ENCODE measurements around the gene CELF2.

The CELF2 gene

DNA sequence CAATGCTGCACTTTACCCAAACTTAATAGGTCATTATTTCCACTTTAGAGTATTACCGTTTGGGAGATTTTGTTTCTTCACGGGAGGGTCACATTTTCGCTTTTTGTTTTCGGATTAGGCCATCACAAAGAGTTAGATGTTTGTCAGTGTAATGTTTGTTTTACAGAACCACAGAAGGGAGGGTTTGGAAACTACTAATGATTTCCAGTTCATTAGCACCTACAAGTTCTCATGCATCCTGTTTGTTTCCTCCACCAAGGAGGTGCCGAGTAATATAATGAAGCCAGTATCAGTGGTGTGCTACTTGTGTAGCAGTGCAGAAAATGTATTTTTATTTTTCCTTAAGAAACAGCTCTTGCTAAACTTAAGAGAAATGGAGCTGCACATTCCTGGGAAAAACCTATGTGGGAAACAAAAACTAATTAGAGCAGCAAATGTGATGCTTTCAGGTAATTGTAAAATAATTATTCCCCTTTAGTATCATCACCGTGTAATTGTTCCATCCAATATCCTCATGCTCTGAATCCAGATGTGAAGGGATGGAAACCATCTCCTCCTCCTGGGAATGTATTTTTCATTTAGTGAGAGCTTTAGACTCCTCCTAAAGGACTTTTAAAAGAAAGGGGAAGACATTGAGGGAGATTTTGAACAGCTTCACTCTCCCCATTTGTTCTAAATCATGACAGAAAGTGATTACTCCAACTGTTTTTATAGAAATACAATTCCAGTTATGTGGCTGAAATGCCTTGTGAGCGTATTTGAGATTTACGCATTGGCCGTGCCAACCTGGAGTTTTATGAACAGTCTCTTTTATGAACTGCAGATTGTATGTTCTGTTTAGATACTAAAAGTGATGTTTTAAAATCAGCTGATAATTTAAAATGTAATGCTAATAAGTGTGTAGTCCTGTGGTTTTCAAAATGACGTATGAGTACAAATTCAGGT lies 5.6 kb downstream of the CELF2 start:
- no peak for DNase-seq

DNA sequence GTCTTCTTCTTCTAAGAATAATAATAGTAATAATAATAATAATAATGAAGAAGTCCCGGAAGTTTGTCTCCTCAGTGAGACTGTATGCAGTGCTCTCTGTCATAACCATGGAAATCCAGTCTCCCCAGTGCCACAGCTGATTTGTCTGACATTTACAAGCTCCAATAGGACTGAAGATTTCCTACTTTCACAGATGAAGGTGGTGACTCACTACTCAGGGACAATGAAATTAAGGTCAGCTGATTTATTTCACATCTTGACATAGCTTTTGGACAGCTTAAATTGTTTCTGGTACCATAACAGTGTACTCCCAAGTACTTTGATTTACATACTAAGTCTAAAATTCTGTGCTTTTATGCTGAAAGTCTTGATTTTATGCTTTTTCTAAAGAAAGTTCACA lies 6.9 kb downstream of the CELF2 start:
- DNase-seq = no peak

DNA sequence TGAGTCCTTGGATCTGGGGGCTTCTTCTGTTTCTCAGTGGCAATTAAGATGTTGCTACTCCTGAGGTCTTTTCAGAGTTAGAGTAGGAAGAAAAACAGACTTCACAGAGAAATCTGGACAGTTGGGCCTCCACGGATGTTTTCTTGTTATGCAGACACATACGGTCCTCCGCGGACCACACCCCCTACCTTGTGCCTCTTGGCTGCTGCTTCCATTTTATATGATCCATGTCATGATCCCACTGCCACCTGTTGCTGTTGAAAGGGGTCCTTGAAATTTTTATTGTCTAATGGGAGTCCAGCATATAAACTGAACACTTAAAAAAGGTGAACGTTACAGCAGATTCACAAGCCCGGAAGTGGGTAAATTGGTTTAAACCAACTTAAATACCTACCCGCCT lies 8.3 kb downstream of the CELF2 start:
- DNase-seq = no peak

DNA sequence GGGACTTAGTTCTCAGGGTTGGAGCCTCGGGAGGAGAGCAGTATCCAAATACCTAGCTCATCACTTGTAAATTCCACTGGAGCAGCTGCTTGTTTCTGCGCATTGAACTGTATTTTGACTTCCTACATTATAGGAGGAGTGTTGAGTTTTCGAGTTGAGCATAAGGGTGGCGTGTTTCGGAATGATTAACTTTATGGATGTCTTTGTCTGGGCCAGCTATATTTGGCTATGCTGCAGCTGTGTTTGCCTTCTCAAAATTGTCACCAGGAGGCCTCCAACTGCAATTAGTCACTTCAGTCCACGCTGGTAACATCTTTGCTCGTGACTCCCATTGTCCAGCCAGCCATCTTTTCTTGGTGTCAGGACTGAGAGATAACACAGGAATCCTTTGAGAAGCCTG lies 9.1 kb downstream of the CELF2 start:
- no peak for DNase-seq

DNA sequence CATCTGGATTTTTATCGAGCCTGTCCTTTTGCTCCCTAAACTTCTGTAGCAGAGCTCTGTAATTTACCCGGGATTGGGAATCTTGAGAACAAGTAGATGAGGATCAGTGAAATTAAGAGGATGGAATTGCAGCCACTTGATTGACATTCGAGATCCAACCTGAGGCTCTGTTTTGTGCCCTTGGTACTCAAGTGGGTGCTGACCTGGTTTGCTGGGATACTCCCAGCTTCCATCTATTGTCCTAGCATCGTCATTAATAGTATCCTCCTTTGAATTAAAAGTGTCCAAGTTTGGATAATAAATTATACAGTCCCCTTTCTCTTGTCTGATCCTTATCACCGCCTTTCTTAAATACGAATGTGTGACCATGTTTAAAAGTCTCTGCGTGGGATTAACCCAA lies 17.1 kb downstream of the CELF2 start:
- no peak for DNase-seq

DNA sequence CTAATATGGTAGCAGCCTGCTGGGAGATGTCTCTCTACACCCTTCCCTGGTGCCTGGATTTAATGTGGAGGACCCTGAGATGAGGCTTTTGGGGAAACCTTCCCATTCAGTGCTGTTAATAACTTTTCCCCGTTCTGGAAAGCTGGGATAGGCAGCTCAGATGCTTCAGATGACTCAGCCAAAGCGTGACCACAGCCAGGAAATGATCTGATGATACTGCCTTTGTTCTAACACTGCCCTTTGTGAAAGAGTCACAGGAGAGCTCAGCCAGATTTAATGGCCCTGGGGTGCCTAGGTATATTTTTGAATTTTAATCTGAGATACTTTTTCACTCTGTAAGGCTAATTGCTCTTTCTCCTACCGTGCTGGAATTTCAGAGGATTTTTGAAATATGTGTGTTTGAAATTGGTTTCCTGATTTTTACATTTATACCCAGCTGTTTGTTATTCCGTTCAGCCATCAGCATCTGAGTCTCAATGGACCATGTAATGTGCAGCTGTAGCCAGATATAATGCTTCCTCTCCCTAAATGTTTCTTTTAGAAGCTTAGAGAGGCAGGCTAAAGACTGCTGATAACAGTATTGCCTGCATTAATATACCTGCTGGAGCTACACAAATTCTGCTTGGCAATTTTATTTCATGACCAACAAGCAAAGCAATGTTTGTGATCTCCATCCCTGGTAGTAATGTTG lies 17.8 kb downstream of the CELF2 start:
- DNase-seq = no peak

DNA sequence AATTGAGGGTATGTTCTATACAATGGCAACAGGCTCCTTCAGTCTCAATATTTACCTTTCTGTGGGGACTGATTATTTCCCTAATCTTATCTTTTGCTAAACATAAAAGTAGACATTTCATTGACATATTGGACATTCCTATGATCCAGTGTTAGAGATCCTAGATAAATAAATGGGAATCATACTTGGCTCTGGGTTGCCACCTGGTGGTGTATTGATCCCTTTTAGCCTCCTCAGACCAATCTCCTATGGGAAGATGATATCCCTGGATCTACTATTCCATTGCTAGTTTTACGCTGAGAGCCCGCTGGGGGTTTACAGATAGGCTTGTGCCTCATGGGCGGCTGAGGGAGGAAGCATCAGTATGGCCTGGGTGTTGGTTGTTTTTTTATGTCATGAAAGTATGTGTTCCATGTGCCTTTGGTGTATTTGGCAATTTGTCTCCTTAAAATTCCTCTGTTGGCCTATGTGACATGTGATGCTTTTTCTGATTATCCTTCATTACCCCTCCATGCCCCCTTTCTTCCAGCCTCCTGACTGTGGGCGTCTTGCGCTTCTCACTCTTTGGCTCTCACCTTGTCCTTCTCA lies 18.8 kb downstream of the CELF2 start:
- DNase-seq = no peak

DNA sequence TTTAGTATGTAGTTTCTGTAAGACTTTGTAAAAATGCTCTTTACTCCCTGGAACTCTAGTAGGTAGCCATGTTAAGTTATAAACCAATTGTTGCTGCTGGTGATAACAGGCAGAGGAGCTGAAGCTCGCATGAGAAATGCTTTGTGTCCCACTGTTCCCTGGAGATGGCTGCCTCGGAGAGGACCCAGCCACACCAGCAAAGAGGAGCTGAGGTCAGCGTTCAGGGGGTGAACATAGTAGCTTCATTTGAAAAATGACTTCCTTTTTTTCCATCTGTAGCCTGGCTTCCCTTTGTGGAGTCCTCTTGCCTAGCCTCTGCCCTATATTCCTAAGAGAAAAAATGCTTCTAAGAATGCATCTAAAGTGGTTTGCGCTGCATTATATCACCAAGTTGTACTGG lies 20.3 kb downstream of the CELF2 start:
- no peak for DNase-seq

DNA sequence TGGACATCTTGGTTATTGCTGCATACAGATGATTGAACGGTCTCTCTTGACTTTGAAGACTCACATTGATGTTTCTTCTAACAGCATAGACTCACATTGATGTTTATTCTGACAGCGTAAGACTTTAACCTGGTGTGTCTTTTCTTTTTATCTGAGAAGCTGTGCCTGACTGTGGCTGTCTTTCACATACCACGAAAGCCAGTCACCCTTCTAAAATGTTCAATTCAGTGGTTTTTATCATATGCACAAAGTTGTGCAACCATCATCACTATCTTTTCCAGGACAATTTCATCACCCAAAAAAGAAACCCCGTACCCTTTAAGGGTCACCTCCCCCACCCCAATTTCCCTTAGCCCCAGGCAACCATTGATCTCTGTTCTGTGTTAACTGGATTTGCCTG lies 24.7 kb downstream of the CELF2 start:
- DNase-seq = no peak

DNA sequence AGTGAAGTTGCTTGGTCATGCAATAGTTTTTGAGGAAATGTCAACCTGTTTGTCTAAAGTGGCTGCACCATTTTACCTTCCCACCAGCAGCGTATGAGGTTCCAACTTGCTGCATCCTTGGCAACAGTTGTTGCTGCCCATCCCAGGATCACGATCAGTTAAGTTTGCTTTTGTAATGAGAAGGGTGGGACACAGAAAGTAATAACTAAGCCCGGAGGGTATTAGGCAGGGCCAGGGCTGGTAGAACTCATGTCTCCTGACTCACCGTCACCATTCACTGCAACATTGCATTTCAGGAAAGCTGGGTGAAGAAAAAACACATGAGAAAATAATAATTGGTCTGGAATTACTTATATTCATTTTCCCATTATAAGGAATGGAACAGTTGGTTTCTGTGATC lies 25.4 kb downstream of the CELF2 start:
- DNase-seq = no peak

DNA sequence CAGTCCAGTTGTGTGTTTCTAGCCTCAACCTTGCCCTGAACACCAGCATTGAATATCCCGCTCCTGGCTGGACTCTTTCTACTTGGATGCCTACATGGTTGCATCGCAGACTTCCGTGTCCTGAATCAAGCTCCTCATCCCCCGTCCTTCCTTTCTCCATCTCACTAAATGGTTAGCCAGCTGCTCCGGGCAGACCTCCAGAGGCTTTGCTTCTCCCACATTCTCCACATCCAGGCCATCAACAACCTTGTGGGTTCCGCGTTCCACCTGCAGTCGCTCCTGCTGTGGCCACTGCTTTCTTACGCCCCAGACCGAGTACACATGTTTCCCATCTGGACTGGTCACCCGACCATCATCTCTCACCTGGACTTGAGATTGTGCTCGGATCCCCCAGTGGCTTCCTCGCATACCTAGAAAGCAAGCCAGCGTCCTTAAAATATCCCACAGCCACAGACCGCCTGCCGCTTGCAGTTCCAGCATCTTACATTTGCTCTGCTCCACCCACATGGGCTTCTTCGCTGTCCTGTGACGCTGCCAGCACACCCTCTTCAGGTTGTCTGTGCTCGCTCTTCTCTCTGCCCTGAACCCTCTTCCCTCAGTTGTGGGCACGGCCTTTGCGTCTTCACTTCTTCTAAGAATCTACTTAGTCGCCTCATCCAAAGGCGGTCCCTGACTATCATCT lies 25.9 kb downstream of the CELF2 start:
- DNase-seq = no peak

DNA sequence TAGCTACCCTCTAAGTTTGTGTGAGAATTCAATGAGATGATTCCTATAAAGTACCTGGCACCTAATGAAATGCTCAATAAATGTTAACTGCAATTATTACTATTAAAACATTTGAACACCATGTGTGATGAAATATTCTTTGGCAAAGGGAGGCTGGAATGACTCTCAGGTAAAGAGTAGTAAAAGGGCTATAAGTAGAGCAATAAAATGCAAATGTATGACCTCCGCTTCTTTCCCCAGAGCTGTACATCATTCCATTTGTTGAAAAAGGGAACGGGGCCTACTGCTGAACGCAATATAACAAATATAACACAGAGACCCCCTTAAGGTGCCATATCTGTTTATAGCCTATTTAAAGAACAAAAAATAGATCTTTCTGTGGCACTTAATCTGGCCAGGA lies 27.8 kb downstream of the CELF2 start:
- DNase-seq = no peak

DNA sequence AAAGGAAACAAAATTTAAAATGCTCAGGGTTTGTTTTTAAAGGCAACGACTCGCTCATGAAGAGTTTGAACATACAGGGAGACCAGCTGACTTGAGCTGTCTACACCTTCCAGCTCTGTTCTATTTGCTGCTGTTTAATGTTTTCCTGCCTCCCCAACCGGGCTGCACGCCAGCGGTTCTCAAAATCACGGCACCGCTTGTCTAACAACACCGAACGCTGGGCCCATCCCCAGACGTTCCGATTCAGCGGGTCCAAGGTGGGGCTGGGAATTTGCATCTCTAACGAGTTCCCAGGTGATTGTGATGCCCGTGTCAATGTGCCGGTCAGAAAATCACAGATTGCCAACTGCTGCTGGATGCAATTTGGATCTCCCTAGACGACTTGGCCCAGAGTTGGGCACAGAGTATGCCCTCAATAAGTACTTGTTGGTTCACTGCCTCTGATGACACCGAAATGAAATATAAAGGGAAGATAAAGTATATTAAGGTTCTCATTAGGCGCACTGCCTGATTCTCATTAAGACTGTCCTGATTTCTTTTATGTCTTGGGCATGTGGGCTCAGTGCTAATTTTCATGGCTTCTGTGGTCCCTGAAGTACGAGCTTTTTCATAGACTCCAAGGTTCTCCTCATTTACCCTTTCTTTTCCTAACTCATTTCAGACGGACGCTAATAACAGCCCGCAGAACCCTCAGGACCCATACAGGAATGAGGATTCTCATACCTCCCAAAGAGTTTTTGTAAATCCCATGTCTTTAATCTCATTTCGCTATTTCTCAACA lies 28.5 kb downstream of the CELF2 start:
- DNase-seq = no peak

DNA sequence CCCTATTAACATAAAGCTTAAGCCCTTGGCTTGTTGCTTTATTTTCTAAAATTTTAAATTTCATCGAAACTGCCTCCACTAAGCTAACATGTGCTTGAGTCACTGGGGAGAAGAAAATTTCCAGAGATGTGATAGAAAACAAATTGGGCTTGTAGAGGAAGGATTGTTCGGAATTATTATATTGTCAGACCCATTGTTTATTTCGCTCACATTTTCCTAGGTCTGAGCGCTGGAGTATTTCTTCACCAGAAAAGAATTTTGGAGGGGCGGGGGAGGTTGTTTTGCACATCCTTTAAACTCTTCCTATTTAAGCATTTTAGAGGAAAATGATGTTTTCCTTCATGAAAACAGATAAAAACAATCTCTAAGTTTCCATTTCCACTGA lies 29.1 kb downstream of the CELF2 start:
- DNase-seq = no peak

DNA sequence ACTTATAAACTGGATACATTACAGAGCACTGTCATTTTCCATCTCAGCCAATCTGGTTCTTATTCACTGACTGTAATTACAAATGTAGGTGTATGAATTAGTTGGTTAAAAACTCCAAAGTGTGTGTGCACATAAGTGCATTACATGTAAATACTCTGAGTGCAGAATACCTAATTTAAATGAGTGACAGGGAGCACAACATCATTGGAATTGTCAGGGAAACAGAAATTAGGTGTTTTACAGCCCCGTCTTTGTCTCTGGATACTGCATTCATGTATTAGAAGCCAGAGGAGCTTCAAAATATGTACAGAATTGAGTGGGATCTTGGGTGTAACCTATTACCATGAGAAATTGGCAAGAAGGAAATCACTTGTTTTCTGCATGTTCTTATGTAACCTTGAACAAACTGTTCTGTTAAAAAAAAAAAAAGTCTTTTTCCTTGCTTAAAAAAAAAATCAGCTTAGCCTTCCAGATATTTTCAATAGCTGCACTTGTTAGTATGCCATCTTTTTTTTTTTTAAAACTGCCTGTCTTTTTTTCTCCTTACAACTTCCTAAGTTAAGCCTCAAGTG lies 31.1 kb downstream of the CELF2 start:
- no peak for DNase-seq

DNA sequence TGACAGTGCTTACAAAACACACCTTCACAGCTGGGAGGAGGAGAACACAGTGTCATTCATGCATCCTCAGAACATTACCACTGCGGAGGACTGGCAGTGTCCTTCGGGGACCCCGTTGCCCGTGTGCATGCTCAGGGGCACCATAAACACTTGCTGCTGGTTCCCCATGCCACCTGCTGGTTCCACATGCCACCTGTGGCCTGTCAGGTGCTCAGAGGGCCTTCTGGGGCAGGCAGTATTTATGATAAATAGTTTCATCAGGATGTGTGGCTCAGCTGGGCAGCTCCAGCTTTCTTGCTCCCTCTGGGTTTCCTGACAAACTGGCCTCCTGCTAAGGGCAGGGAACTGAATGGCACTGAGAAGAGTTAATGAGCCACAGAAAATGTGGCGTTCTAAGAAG lies 32.1 kb downstream of the CELF2 start:
- DNase-seq = no peak

DNA sequence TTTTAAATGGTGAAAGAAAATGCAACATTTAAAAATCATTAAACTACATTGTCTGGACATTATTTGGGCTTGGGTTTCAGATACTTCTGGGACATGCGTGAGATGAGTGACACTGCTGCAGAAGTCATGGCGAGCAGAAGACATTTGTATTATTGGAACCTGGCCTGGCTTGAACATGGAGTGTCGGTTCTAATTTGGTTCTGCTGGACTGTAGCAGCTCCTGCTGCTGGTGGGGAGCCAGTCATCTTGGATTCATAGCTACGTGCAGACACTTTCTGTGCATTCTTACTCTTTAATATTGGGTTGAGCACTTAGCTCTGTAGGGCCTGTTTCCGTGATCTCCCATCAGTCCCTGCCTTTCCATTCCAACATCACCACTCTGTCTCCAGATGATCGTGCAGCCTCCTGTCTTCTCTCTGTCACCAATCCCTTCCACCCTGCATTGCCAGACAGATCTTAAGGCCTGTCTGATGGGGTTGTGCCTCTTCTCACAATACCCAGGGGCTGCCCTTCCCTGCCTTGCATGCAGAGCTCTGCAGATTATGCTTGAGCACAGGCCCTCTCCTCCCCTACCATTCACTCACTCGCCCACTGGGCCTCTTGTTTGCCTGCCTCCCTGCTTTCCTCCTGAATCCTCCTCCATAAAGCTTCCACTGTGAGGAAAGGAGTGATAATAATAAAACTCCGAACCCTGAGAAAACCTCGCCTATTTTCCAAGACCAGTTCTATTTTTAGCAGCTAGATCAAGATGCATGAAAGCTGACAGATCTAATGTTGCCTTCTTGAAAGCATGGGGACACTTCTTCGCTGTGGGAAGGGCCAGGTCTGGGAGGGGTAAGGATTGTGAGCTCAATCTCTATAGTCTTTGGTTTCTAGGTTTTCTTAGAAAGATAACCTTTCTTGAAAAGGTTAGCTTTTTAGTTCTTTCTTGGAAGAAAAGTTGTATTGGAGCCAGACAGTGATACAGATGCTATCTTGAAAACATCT lies 32.9 kb downstream of the CELF2 start:
- no peak for DNase-seq

DNA sequence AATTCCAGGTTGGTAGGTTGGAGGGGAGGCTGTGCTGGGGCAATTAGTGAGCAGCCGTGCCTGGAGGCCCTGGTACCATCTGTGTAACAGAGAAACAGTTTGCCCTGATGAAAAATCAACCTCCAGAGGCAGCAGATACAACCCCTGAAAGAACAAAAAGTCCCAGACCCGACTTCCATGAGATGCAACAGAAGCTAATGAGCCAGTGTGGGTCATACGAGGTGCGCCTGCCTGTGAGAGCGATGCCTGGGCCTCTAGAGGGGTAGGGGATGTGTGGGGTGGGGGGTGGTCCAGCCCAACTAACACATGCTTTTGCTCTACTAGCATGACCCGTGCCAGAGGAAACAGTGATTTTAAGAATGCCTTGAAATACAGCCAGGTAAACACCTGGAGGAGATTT lies 39.3 kb downstream of the CELF2 start:
- no peak for DNase-seq

DNA sequence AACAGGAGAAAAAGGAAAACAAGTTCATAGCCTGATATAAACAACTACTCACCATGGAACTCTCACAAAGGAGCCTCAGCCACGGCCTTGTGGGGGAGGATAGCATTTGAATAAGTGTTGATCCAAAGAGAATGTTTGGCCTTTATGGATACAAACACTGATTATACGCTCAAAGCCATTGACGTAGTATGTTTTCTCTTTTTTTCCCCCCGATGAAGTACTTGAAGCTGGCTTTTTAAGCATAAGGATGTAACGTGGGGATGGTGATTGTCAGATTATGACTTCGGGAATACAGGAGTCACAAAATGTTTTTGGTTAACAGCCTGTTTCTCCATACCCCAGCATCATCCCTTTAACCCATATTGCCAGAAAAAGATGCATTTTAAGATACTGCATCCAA lies 39.8 kb downstream of the CELF2 start:
- no peak for DNase-seq

DNA sequence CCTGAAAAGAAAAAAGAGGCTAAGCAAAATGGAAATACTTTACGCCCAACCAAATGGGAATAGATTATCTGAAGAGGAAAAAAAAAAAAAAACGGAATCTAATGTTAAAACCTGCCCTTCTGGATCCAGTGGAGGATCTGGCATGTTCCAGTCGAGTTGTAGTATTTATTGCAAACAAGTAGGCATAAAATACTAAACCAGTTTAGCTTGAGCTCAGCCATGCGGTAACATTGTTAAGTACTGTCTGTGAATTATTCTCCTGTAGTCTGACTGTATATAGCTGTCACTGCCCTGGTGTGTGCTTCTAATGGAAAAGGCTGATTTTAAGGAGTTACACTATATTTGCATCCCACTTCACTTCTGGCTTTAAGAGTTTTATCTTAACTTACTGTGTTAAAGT lies 40.3 kb downstream of the CELF2 start:
- DNase-seq = no peak

DNA sequence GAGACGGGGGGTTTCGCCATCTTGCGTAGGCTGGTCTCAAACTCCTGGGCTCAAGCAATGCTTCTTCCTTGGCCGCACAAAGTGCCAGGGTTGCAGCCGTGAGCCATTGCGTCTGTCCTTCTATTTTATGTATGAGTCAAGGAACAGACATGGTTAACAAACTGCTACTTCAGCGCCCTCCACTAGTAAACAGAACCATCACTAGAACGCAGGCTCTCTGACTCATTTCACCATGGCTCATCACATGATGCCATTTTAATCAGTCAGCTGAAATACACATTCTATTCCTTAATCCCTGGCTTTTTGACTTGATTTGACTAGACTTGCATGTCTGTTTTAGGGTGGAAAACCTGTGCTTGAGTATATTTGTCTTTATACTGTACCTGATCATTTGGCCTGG lies 41.3 kb downstream of the CELF2 start:
- DNase-seq = no peak
